ENCODE data around the gene TMEM132C. TPM values are rescaled to one million over a fixed set of nuclear protein-coding genes. Genes with fewer than 3 reads are reported as not detected.

Gene TMEM132C
- total RNA-seq, 1 experiment from 2014 or later, result not detected

- TF ChIP-seq ARID4B (CRISPR knock-in tag; IDR thresholded peaks at IDR 0.05; ENCODE audit: borderline replicate concordance) (no peak), GRHL2 (CRISPR knock-in tag; IDR thresholded peaks at IDR 0.05; ENCODE audit: insufficient replicate concordance, severe bottlenecking) (no peak), SMAD4 (CRISPR knock-in tag; IDR thresholded peaks at IDR 0.05) (no peak), TEAD1 (CRISPR knock-in tag; IDR thresholded peaks at IDR 0.05) (no peak), KAT7 (CRISPR knock-in tag; IDR thresholded peaks at IDR 0.05; ENCODE audit: borderline replicate concordance) (no peak), ESRRA (CRISPR knock-in tag; IDR thresholded peaks at IDR 0.05; ENCODE audit: borderline replicate concordance) (no peak), NR1H2 (CRISPR knock-in tag; IDR thresholded peaks at IDR 0.05) (no peak), ZNF416 (CRISPR knock-in tag; IDR thresholded peaks at IDR 0.05) (no peak), HMGA2 (CRISPR knock-in tag; IDR thresholded peaks at IDR 0.05) (no peak), NFE2L1 (CRISPR knock-in tag; IDR thresholded peaks at IDR 0.05) (no peak), FOXK1 (CRISPR knock-in tag; IDR thresholded peaks at IDR 0.05) (no peak), TCF7 (CRISPR knock-in tag; IDR thresholded peaks at IDR 0.05; ENCODE audit: low read depth) (no peak), ATF1 (CRISPR knock-in tag; IDR thresholded peaks at IDR 0.05) (no peak), NR3C1 (CRISPR knock-in tag; conservative IDR thresholded peaks at IDR 0.05; ENCODE audit: low read depth) (no peak)
- TF ChIP-seq, protein P1, sequence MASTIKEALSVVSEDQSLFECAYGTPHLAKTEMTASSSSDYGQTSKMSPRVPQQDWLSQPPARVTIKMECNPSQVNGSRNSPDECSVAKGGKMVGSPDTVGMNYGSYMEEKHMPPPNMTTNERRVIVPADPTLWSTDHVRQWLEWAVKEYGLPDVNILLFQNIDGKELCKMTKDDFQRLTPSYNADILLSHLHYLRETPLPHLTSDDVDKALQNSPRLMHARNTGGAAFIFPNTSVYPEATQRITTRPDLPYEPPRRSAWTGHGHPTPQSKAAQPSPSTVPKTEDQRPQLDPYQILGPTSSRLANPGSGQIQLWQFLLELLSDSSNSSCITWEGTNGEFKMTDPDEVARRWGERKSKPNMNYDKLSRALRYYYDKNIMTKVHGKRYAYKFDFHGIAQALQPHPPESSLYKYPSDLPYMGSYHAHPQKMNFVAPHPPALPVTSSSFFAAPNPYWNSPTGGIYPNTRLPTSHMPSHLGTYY (CRISPR knock-in tag; IDR thresholded peaks at IDR 0.05), result no peak
- TF ChIP-seq, protein P2, sequence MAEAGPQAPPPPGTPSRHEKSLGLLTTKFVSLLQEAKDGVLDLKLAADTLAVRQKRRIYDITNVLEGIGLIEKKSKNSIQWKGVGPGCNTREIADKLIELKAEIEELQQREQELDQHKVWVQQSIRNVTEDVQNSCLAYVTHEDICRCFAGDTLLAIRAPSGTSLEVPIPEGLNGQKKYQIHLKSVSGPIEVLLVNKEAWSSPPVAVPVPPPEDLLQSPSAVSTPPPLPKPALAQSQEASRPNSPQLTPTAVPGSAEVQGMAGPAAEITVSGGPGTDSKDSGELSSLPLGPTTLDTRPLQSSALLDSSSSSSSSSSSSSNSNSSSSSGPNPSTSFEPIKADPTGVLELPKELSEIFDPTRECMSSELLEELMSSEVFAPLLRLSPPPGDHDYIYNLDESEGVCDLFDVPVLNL (CRISPR knock-in tag; IDR thresholded peaks at IDR 0.05; ENCODE audit: borderline replicate concordance, low read depth), result no peak
- TF ChIP-seq, protein P3, sequence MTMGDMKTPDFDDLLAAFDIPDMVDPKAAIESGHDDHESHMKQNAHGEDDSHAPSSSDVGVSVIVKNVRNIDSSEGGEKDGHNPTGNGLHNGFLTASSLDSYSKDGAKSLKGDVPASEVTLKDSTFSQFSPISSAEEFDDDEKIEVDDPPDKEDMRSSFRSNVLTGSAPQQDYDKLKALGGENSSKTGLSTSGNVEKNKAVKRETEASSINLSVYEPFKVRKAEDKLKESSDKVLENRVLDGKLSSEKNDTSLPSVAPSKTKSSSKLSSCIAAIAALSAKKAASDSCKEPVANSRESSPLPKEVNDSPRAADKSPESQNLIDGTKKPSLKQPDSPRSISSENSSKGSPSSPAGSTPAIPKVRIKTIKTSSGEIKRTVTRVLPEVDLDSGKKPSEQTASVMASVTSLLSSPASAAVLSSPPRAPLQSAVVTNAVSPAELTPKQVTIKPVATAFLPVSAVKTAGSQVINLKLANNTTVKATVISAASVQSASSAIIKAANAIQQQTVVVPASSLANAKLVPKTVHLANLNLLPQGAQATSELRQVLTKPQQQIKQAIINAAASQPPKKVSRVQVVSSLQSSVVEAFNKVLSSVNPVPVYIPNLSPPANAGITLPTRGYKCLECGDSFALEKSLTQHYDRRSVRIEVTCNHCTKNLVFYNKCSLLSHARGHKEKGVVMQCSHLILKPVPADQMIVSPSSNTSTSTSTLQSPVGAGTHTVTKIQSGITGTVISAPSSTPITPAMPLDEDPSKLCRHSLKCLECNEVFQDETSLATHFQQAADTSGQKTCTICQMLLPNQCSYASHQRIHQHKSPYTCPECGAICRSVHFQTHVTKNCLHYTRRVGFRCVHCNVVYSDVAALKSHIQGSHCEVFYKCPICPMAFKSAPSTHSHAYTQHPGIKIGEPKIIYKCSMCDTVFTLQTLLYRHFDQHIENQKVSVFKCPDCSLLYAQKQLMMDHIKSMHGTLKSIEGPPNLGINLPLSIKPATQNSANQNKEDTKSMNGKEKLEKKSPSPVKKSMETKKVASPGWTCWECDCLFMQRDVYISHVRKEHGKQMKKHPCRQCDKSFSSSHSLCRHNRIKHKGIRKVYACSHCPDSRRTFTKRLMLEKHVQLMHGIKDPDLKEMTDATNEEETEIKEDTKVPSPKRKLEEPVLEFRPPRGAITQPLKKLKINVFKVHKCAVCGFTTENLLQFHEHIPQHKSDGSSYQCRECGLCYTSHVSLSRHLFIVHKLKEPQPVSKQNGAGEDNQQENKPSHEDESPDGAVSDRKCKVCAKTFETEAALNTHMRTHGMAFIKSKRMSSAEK (CRISPR knock-in tag; IDR thresholded peaks at IDR 0.05; ENCODE audit: borderline replicate concordance), result no peak
- TF ChIP-seq, protein P4, sequence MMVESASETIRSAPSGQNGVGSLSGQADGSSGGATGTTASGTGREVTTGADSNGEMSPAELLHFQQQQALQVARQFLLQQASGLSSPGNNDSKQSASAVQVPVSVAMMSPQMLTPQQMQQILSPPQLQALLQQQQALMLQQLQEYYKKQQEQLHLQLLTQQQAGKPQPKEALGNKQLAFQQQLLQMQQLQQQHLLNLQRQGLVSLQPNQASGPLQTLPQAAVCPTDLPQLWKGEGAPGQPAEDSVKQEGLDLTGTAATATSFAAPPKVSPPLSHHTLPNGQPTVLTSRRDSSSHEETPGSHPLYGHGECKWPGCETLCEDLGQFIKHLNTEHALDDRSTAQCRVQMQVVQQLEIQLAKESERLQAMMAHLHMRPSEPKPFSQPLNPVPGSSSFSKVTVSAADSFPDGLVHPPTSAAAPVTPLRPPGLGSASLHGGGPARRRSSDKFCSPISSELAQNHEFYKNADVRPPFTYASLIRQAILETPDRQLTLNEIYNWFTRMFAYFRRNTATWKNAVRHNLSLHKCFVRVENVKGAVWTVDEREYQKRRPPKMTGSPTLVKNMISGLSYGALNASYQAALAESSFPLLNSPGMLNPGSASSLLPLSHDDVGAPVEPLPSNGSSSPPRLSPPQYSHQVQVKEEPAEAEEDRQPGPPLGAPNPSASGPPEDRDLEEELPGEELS (CRISPR knock-in tag; IDR thresholded peaks at IDR 0.05), result no peak
- Mint-ChIP-seq H3K27me3 (ENCODE audit: low read depth) (peaks cover 20% of the 10 kb centered on the region), H3K9me3 (peaks cover 71% of the 10 kb centered on the region), H3K4me3 (no peak overlapping the region), H3K4me1 (no peaks in the 10 kb centered on the region), H3K27ac (no peak overlapping the region), H3K36me3 (peaks cover 72% of the 10 kb centered on the region)
- ChIA-PET POLR2A (no interaction called here), CTCF (interaction anchor here (0.8 kb wide), 1 partner anchor 13 kb away, joined by 3 read pairs; no protein-coding TSS in a partner anchor)
- no peak for DNase-seq (ENCODE audit: low spot score)
- ATAC-seq, result no peak
Measured at GRCh38 chr12:128245905-128246304, 21.1 kb upstream of the TMEM132C start.

Data from WTC11 (cell line).